GM12878 (cell line): ENCODE results near the gene DMXL1.

Experiments used
- ETV6 ChIP-seq, 2 experiments: fragments of 450-650 bp in 1 of 2; IDR thresholded peaks in 1 of 2; conservative IDR thresholded peaks in 1 of 2; 2 replicates each; pipeline ENCODE4 v1.6.1; 2014; ENCODE audit warnings: antibody characterized with exemption in 1 of 2, borderline replicate concordance in 1 of 2, low read depth in 1 of 2, mild to moderate bottlenecking in 1 of 2, moderate library complexity in 1 of 2
- HDAC6 ChIP-seq: fragments of 200-600 bp; sonication (generic); IDR thresholded peaks from one replicate; pipeline ENCODE4 v1.8.0; 2017; ENCODE audit warnings: antibody characterized with exemption; ENCODE audit not compliant: unreplicated experiment
- NFYB ChIP-seq: IDR thresholded peaks from 2 replicates; pipeline ENCODE4 v1.6.1; 2011; ENCODE audit warnings: low read depth, mild to moderate bottlenecking, low read length, improper control_type of control experiment, moderate library complexity; ENCODE audit not compliant: insufficient read depth
- NRF1 ChIP-seq: conservative IDR thresholded peaks from 2 replicates; pipeline ENCODE4 v1.6.1; 2011; ENCODE audit warnings: mild to moderate bottlenecking, low read depth, low read length, improper control_type of control experiment
- POLR2A ChIP-seq: IDR thresholded peaks from 2 replicates; pipeline ENCODE4 v1.6.1; 2011; ENCODE audit warnings: low read depth, mild to moderate bottlenecking, low read length
- RB1 ChIP-seq: fragments of 450-650 bp; formaldehyde crosslinking; IDR thresholded peaks from 2 replicates; pipeline ENCODE4 v1.6.1; 2017; ENCODE audit warnings: mild to moderate bottlenecking, borderline replicate concordance
- TAF1 ChIP-seq: IDR thresholded peaks from 2 replicates; pipeline ENCODE4 v1.6.1; 2011; ENCODE audit warnings: mild to moderate bottlenecking, low read depth, low read length, borderline replicate concordance
- TCF12 ChIP-seq: IDR thresholded peaks from 2 replicates; pipeline ENCODE4 v1.6.1; 2011; ENCODE audit warnings: low read depth, mild to moderate bottlenecking, low read length
- TF ChIP-seq, protein P1 (sequence below), 3 experiments: IDR thresholded peaks in 2 of 3; conservative IDR thresholded peaks in 1 of 3; 2 replicates each; pipeline ENCODE4 v1.5.1; 2011; ENCODE audit warnings: low read depth in 3 of 3, low read length in 3 of 3, mild to moderate bottlenecking in 3 of 3, control low read depth in 2 of 3, moderate library complexity in 2 of 3, inconsistent platforms in 1 of 3, mixed read lengths in 1 of 3; ENCODE audit not compliant: control insufficient read depth in 2 of 3, insufficient read depth in 1 of 3; ENCODE audit errors: extremely low read depth in 1 of 3

DNA sequence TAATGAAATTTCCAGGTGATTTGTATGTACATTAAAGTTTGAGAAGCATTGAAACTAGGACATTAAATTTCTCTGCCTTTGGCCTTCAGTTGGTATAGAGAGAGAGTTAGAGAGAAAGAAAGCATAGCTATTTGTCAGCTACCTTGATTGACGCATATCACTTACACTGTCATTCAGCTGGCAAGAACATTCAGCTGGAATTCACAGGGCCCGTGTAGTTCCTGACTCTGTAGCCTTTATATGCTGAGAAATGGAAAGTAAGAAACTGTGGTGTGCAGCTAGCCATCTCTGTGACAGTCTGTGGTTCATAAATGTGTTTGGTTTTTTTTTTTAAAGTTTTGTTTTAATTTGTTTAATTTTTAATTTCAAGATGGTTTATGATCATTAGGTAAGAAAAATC, 58.9 kb downstream of the DMXL1 start:
- TF ChIP-seq ETV6 (conservative IDR thresholded peaks at IDR 0.05 in 1 of 2, IDR thresholded peaks at IDR 0.05 in 1 of 2; ENCODE audit: borderline replicate concordance in 1 of 2, low read depth in 1 of 2) (no peak), NFYB (no peak), HDAC6 (no peak), POLR2A (no peak), TAF1 (no peak), NRF1 (no peak), RB1 (no peak), TCF12 (no peak)
- TF ChIP-seq, protein P1, sequence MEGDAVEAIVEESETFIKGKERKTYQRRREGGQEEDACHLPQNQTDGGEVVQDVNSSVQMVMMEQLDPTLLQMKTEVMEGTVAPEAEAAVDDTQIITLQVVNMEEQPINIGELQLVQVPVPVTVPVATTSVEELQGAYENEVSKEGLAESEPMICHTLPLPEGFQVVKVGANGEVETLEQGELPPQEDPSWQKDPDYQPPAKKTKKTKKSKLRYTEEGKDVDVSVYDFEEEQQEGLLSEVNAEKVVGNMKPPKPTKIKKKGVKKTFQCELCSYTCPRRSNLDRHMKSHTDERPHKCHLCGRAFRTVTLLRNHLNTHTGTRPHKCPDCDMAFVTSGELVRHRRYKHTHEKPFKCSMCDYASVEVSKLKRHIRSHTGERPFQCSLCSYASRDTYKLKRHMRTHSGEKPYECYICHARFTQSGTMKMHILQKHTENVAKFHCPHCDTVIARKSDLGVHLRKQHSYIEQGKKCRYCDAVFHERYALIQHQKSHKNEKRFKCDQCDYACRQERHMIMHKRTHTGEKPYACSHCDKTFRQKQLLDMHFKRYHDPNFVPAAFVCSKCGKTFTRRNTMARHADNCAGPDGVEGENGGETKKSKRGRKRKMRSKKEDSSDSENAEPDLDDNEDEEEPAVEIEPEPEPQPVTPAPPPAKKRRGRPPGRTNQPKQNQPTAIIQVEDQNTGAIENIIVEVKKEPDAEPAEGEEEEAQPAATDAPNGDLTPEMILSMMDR (IDR thresholded peaks at IDR 0.05 in 2 of 3, conservative IDR thresholded peaks at IDR 0.05 in 1 of 3; ENCODE audit: control insufficient read depth in 2 of 3, extremely low read depth in 1 of 3, insufficient read depth in 1 of 3, low read depth in 3 of 3, low read length in 3 of 3): no peak
